Measurements from ENCODE around the gene SAT2.

- TF ChIP-seq CTCF (IDR thresholded peaks at IDR 0.05; ENCODE audit: insufficient read depth, low read depth, low read length) (no peak), EZH2 (IDR thresholded peaks at IDR 0.05; ENCODE audit: insufficient read depth, low read length) (no peak)
Observed at GRCh38 chr17:7640783-7641182, 13.2 kb upstream of the SAT2 start.
